K562 (cell line): ENCODE data around the gene PXK. TPM values are rescaled to one million over a fixed set of nuclear protein-coding genes. Genes with fewer than 3 reads are reported as not detected.

Experiments
- CEBPZ ChIP-seq: fragments of 150-350 bp; IDR thresholded peaks from 2 replicates; pipeline ENCODE4 v1.6.1; 2014; ENCODE audit warnings: low read depth, mild to moderate bottlenecking, low read length, borderline replicate concordance
- HDAC8 ChIP-seq: fragments of 450-650 bp; IDR thresholded peaks from 2 replicates; pipeline ENCODE4 v1.6.1; 2016; ENCODE audit warnings: mild to moderate bottlenecking, missing genetic modification characterization, moderate library complexity, missing compliant biosample characterization
- HOMEZ ChIP-seq: fragments of 250-450 bp; sonication (Bioruptor Pico); IDR thresholded peaks from 2 replicates; pipeline ENCODE4 v1.4.0; 2020; ENCODE audit warnings: mild to moderate bottlenecking, moderate library complexity
- JUNB ChIP-seq: fragments of 450-650 bp; formaldehyde crosslinking; conservative IDR thresholded peaks from 2 replicates; pipeline ENCODE4 v1.4.0; 2020; ENCODE audit warnings: mild to moderate bottlenecking
- KDM5B ChIP-seq: fragments of 200-600 bp; sonication (generic); IDR thresholded peaks from 2 replicates; pipeline ENCODE4 v1.6.1; 2012; ENCODE audit warnings: low read depth, mild to moderate bottlenecking, moderate library complexity, low read length, control low read depth, inconsistent platforms; ENCODE audit not compliant: insufficient replicate concordance
- RBM14 ChIP-seq: fragments of 200-400 bp; formaldehyde crosslinking; IDR thresholded peaks from 2 replicates; pipeline ENCODE4 v1.6.1; 2018; ENCODE audit warnings: low read depth, mild to moderate bottlenecking, low read length, moderate library complexity, borderline replicate concordance; ENCODE audit not compliant: insufficient read depth
- RBM15 ChIP-seq: fragments of 200-400 bp; formaldehyde crosslinking; IDR thresholded peaks from 2 replicates; pipeline ENCODE4 v1.6.1; 2018; ENCODE audit warnings: mild to moderate bottlenecking, low read length, moderate library complexity; ENCODE audit not compliant: insufficient read depth
- TCF7L2 ChIP-seq: fragments of 150-350 bp; IDR thresholded peaks from 2 replicates; pipeline ENCODE4 v1.6.1; 2016; ENCODE audit warnings: low read depth, mild to moderate bottlenecking, low read length, moderate library complexity
- THAP7 ChIP-seq: fragments of 250-450 bp; sonication (Bioruptor Pico); IDR thresholded peaks from 2 replicates; pipeline ENCODE4 v1.5.0; 2021
- ZBTB1 ChIP-seq: sonication (generic); formaldehyde crosslinking; IDR thresholded peaks from 2 replicates; pipeline ENCODE4 v1.8.1; 2023; ENCODE audit warnings: missing genetic modification reagents, low read depth, mild to moderate bottlenecking, borderline replicate concordance
- ZNF655 ChIP-seq: fragments of 250-450 bp; sonication (Bioruptor Pico); IDR thresholded peaks from 2 replicates; pipeline ENCODE4 v1.5.0; 2021
- polyA plus RNA-seq, 8 experiments: library from polyadenylated mRNA; depleted of rRNA in 4 of 8; stranded (reverse) in 5 of 8; unstranded in 3 of 8; fragments of >200 nt; fragmentation: Nextera tagmentation in 2 of 8; fragmentation: Illumina TruSeq in 1 of 8; extraction: Ambion mirVana in 2 of 8; extraction: Trizol in 1 of 8; gene quantifications; 2 replicates each; pipeline versions ENCODE4 v1.2.1 to v1.2.3, GENCODE V29; 2011 to 2014; ENCODE audit warnings: inconsistent platforms in 1 of 8, missing spikeins in 1 of 8
- total RNA-seq, 7 experiments: library from RNA; depleted of rRNA in 6 of 7; stranded (reverse); fragments of >200 nt in 6 of 7; fragmentation: Illumina TruSeq in 2 of 7; extraction: Trizol in 2 of 7; gene quantifications; 2 replicates each; pipeline versions ENCODE4 v1.2.1 to v1.2.3, GENCODE V29; 2011 to 2021; ENCODE audit warnings: low replicate concordance in 1 of 7
- TF ChIP-seq, protein P1 (sequence below): sonication (generic); formaldehyde crosslinking; IDR thresholded peaks from 2 replicates; pipeline ENCODE4 v1.8.0; 2023; ENCODE audit warnings: mild to moderate bottlenecking, missing genetic modification reagents
- TF ChIP-seq, protein P2 (sequence below): sonication (generic); IDR thresholded peaks from 2 replicates; pipeline ENCODE4 v1.6.1; 2016

Gene PXK
- total and polyA plus RNA-seq, 9 of the 15 experiments (the other 6 are each of a cell fraction or from before 2014, with no cell fraction given): 3.3 to 19.9 (median 11.3) TPM

DNA sequence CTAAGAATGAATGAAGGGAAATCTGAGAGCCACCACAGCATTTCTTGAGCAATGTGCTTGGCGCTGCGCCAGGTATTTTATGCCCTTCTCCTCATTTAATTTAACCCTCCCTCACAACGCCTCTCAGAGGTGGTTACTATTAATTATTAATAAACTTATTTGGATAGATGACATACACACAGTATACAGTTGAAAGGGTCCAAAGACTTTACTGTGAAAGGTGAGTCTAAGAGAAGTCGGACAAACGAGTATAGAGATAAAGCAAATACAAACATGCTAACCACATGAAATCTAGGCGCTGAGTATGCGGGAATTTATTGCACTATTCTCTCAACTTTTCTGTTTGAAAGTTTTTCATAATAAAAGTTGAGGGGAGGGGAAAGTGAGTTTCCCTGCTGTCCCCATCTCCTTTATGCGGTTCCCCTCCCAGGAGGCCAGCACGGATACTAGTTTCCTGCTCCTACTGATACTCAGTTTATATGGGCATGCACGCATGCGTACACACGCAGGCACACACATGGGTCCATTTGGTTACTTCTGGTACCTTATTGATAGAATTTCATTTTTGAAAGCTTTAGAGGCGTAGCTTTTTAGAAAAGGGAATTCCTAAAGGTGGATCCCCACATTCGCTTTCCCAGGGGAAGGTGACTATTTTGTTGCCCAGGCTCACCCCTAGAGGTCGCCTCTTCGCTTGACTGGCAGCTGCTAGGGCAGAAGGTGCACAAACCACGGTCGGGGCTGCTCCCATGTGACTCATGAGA is 130.7 kb downstream of the PXK start (continued):
- TF ChIP-seq HOMEZ (CRISPR knock-in tag) (no peak), JUNB (CRISPR knock-in tag) (no peak), ZNF655 (CRISPR knock-in tag) (no peak), ZBTB1 (no peak), KDM5B (no peak), HDAC8 (tag) (no peak), CEBPZ (no peak), THAP7 (CRISPR knock-in tag) (no peak), RBM14 (no peak), TCF7L2 (no peak), RBM15 (no peak)
- TF ChIP-seq, protein P1, sequence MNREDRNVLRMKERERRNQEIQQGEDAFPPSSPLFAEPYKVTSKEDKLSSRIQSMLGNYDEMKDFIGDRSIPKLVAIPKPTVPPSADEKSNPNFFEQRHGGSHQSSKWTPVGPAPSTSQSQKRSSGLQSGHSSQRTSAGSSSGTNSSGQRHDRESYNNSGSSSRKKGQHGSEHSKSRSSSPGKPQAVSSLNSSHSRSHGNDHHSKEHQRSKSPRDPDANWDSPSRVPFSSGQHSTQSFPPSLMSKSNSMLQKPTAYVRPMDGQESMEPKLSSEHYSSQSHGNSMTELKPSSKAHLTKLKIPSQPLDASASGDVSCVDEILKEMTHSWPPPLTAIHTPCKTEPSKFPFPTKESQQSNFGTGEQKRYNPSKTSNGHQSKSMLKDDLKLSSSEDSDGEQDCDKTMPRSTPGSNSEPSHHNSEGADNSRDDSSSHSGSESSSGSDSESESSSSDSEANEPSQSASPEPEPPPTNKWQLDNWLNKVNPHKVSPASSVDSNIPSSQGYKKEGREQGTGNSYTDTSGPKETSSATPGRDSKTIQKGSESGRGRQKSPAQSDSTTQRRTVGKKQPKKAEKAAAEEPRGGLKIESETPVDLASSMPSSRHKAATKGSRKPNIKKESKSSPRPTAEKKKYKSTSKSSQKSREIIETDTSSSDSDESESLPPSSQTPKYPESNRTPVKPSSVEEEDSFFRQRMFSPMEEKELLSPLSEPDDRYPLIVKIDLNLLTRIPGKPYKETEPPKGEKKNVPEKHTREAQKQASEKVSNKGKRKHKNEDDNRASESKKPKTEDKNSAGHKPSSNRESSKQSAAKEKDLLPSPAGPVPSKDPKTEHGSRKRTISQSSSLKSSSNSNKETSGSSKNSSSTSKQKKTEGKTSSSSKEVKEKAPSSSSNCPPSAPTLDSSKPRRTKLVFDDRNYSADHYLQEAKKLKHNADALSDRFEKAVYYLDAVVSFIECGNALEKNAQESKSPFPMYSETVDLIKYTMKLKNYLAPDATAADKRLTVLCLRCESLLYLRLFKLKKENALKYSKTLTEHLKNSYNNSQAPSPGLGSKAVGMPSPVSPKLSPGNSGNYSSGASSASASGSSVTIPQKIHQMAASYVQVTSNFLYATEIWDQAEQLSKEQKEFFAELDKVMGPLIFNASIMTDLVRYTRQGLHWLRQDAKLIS (CRISPR knock-in tag): no peak
- TF ChIP-seq, protein P2, sequence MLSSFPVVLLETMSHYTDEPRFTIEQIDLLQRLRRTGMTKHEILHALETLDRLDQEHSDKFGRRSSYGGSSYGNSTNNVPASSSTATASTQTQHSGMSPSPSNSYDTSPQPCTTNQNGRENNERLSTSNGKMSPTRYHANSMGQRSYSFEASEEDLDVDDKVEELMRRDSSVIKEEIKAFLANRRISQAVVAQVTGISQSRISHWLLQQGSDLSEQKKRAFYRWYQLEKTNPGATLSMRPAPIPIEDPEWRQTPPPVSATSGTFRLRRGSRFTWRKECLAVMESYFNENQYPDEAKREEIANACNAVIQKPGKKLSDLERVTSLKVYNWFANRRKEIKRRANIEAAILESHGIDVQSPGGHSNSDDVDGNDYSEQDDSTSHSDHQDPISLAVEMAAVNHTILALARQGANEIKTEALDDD: no peak
